ENCODE measurements around the gene EEF1E1.
A peak's percentile ranks its signal among the peaks of the same experiment; 100 is the strongest.

DNA sequence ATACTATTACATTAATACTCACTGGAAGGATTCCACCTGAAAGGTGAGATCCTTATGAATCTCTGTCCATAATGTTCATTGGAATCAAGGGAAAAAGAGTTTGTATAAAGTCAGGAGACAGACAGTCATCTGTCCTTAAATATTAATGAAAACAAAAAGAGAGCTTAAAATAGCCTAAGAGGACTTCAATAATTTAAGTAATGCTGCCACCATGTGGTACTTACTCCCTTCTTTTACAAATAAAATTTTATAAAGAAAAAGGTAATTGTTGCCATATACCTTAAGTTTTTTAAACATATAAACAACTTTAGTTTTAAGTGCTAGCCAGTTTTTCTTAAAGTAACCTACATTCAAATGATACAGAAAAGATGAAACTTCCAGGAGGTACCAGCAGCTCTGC is 43.2 kb downstream of the EEF1E1 start:
- TF ChIP-seq CTCF (conservative IDR thresholded peaks at IDR 0.05; ENCODE audit: low read depth, low read length) = peak; percentile 61
- no peak for TF ChIP-seq EZH2 (IDR thresholded peaks at IDR 0.05; ENCODE audit: borderline replicate concordance, low read depth, low read length, poor library complexity, severe bottlenecking)
